CD4-positive, alpha-beta T cell treated with Interleukin-4 for 1 hour (primary cell): Measurements from ENCODE around the gene SPHK2.
"Not testable (repeated sequence)": the region's sequence is repeated elsewhere in the genome, so short reads cannot be mapped to it uniquely, and the experiment has no call there.

Experiments
- DNase-seq, 2 donors: peaks; one replicate each; pipeline ENCODE4 v3.0.0-alpha.2; 2020 to 2022

Gene SPHK2

DNA sequence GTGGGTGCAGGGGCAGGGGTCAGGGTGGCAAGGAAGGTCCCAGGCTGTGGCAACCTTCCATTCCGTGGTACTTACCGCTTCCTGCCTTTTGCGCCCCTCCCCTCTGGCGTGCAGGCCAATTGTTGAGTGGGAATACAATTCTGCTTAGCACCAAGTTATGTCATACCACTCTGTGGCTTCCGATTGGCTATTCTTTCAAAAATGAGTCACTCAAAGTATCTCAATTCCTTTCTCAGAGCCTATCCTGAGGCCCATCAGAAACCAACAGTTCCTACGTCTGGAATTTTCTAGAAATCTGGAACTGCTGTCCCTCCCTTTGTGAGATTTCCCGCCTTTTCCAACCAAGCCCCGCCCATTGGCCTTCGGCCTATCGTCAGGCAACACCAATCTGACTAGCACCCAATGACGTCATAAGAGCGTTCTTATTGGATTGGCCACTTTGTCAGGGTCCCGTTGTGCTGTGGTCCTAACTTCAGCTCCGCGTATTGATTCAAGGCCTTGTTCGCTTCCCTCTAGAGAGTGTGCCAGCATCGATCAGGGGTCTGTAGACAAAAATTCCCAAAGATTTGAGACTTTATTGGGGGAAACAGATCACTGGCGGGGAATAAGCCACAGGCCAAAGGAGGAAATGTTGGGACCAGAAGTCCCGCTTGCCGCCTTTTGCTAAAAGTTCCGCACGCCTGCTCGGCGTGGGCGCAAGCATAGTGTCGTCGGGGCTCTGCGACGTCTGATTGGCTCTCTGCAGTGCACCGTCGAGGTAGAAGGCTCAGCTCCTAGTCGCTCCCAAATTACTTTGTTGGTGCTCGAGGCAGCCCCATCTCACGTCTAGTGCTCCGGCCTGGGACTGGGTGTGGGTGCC is 41.8 kb downstream of the SPHK2 start:
- DNase-seq: peak; percentile 88 to 92

DNA sequence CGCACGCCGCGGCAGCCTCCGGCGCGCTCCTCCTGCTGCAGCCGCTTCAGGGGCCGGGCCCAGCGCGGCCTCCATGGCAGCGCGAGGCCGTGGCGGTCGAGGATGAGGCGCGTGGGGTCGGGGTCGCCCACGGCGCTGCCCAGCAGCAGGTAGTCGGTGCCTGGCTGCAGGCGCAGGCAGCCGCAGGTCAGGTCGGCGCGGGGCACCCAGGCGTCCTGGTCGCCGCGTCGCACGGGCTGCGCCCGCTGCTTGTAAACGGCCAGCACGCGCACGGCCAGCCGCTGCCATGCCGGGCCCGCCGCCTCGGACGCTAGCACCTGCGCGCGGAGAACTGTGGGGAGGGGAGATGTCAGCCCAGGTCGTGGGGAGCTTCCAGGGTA is 42.4 kb downstream of the SPHK2 start:
- no peak for DNase-seq

DNA sequence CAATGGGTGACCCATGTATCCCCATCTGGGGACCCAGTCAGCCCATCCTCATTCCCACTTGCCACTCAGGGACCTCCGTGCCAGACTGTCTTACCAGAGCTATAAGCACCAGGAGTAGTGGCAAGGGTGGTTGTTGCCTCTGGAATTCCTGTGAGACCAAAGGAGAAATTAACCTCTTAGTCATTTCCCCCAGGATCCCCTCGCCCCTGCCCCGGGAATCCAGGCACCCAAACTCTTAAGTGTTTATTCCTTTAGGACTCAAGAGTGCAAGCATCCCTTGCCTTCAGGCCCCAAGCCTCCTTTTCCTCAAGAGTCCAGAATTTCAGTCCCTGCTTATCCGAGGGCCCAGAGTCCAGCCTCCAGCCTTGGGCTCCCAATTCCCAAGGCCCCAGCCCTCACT is 44.4 kb downstream of the SPHK2 start:
- DNase-seq: no peak

DNA sequence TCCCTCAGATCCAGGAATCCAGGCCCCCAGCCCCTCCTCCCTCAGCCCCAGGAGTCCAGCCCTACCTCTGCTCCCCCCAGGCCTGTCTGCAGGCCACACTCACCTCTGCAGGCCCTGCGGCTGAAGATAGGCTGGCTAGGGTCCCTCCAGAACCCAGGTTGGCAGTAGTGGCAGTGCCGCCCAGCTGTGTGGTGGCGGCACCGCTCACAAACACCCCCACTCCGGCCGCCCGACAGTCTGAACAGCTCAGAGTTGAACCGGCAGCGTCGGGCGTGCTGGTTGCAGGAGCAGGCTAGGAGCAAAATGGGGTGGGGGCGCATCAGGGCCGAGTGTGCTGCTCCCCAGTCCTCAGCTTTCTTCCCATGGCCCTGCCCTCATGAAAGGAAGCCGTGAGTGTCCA is 45.2 kb downstream of the SPHK2 start:
- no peak for DNase-seq

DNA sequence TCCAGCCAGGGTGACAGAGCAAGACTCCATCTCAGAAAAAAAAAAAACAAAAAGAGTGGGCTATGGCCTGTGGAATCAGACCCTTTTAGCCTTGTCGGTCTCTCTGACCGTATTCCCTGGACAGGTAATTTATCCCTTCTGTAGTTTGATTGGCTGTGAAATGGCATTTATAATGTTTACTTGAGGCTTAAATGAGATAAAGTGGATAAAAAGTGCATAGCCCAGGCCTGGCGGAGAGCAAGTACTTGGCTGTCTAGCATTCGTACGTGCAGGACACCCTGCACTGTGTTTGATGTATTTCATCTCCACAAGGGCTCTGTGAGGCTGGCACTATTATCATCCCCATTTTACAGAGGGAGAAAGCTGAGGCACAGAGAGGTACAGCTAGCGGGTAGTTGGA is 46.5 kb downstream of the SPHK2 start:
- DNase-seq: no peak

DNA sequence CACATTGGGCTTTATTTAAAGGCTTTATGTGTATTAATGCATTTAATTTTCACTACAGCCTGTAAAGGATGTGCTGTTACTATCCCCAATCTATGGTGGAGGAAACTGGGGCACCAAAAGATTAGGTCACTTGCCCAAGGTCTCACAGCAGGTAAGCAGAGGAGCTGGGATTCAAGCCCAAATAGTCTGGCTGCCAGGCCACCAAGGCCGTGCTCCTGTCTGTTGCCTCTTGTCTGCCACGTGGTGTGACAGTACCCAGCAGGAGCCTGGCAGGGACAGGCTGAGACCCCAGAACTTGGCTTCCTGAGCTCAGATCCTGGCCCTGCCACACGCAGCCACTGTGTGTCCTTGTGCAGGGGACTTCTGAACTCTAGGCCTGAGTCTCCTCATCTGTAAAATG is 49.0 kb downstream of the SPHK2 start:
- no peak for DNase-seq

DNA sequence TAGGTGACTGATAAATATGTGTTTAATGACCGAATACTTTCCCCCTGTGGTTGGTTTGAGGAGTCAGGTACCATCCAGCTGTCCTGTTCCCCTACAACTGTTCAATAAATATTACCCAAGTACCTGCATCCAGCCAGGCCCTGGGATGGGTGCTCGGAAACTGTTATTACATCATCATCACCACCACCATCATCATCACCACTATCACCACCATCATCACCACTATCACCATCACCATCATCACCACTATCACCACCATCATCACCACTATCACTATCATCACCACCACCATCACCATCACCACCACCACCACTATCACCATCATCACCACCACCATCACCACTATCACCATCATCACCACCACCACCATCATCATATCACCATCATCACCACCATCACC is 49.5 kb downstream of the SPHK2 start:
- DNase-seq: no peak

DNA sequence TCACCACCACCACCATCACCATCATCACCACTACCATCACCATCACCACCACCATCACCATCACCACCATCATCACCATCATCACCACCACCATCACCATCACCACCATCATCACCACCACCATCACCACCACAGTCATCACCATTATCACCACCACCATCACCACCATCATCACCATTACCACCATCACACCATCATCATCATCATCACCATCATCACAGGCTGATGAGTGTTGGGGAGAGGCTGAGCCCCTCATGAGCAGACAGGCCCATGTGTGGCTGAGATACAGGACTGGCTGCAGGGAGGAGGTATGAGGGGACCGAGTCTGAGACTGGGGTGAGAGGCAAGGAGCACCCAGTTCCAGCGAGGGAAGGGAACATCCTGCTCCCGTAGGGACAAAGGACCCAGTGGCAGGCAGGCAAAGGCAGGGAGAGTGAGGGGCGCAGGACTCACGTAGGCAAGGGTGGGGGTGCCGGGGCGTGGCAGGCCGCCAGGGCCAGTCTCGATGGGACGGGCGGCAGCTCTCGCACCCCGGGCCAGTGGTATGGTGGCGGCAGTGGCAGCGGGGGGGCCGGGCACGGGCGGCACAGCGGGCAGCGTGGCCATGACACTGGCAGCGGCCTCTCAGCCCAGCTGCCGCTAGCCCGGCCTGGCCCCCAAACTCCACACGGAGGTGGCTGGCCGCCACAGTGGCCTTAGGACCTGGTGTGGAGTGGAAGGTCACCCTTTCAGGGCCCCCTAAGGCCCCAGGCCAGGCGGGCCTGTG is 50.8 kb downstream of the SPHK2 start:
- DNase-seq: no peak

DNA sequence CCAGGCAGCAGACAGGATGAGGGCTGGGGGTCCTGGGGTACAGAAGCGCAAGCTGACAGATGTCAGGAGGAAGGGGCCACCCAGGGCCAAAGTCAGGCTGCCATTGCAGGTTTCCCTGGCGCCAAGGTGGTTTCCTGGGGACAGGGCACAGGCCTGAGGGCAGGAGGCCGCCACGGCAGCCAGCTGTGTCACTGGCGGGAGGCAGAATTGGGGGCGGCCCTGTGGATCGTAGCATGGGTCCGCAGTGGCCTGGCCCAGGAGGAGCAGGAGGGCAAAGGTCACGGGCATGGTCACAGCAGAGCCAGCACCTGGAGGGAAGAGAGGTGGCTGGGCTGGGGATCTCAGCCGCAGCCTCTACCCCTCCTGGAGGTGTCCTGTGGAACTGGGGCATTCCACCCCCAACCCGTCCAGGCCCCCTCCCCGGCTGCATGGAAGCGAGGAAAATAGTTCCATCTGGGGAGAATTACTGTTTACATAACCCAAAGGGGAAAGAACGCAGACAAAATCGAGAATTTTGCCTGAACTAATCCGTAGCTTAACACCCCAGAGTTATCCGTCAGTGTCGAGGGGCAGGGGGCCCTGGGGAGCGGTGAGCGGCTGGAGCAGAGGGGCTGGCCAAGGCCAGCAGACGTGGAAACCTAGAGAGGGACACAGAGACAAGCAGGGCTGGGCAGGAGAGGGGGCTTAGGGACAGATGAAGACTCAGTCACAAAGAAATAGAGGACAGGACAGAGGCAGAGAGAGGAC is 51.6 kb downstream of the SPHK2 start:
- no peak for DNase-seq

DNA sequence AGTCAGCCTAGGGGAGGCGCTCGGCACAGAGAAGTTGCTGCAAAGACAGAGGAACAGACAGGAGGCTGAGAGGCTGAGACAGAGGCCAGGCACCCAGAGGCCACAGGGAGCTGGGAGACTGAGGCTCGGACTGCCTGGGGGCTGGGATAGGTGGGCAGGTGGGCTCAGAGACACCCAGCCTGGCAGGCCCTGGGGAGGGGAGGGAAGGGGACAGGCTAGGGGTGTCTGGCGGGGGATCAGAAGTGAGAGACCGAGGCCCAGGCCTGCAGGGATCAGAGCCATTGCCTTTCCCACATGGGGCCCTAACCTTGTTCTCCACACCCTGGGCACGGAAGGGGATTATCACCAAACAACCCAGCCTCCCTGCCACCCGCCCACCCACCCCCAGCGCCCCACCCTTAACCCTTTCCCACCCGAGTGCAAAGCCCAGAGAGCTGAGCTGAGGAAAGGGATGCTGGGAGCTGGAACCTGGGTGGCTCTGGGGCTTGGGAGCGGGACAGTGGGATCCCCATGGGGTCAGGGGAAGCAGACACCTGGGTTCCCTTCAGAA is 52.2 kb downstream of the SPHK2 start:
- DNase-seq: no peak

DNA sequence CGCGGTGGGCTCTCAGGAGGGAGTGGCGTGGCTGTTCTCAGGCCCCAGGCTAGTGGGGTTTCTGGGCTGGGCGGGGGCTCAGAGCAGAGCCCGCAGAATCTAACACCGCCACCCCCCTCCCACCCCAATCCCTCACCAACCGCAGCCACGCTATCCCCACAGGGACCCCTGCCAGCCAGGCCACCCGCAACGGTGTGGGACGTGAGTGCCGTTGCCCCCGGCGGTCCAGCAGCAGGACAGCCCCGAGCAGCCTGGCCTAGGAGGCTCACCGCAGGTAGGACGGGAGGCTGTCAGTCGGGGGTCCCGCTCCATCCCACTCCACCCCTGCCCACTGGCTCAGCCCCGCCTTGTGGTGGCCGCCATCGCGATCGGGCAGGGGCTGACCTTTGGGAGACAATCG is 53.7 kb downstream of the SPHK2 start, which contains the start of gene NTN5:
NTN5 (minus strand) TSS at position 24 of the 400 bp plus-strand sequence. CDS start 2,031 bp downstream, outside the sequence.
- no peak for DNase-seq

DNA sequence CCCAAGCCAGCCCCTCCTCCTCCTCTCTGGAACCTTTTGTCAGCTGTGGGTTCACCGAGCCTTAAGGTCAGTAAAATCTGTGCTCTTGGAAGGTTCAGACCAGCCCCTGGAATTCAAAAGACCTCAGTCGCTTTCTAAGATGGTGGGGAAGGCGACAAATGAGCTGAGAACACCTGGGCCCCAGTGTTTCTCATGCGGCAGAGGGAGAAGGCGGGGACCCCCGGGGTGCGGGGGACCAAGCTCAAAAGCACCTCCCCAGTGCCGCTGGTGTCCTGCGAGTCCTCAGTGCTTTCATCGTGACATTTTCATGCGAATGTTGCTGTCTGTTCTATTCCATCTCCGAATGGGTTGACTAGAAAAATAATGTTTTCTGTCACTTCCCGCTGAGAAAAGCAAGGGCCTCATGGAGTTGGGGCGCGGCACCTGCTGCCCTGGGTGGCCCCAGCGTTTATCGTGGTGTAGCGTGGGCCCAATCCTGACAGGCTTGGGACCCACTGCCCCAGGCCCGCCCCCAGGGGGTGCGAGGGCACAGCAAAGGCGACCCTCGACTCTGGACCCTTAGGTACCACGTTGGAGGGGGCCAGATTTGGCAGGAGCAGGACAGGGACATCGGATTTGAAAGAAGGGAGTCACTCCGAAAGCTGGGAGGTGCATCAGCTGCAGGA is 54.3 kb downstream of the SPHK2 start:
- DNase-seq: no peak

DNA sequence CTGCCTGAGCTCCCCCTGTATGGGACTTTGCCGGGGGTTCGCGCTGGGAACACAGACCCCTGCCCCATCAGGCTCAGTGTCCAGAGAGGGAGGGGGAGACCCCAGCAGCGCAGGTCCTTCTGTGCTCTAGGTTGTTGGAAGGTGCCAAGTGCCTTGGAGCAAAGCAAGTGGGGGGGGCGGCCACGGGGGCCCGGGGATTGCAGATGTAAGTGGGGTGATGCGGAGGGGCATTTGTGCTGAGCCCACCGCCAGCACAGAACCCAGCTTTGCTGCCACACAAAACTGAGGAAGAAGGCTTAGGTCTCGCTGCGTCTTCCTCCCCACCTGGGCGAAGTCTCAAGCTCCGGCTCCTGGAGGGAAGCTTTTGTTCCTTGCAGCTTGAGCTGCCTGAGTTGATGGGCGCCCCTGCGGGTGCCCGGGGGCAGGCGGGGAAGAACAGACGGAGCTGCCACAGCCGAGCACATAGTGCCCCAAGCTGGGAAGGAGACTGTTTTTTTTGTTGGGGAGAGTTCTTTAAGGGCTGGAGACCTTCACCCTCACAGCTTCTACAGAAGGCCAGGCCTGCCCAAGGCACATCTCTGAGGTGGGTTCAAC is 55.0 kb downstream of the SPHK2 start:
- no peak for DNase-seq

DNA sequence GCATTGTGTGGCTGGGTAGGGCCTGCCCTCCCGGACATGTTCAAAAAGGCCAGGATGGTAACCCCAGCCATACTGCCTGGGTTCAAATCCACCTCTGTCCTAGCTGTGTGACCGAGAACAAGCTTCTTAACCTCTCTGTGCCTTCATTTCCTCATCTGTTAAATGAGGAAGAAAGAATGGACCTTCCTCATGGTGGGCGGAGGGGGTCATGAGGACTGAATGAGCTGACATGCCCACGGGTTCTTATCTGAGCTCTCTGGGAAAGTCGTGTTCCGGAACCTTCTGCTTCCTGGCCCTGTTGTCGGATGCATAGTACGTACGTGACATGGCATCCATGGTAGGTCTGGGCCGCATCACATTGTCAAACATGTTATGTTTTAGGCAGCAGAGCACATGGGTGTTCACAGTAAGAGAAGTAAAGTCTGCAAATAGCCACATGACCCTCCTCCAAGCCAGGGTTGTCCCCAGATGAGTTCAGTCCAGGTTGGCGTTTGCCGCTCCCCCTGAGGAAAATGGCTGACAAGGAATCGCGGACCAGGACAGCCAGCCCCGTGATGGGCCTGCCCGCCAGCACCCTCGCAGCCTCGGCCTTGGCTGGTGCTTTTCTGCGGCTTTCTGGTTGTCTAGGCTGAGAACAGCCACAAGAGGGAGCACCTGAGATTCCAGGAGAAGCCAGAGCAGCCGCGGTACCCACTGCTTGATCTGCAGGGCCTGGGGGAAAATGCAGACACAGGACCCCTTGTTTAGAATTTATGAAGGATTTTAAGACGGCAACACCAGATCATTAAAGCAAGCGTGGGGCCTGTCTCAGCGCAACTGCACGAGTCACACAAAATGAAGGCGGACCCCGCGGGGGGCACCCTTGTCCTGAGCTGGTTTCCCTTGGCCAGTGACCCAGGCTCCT is 55.9 kb downstream of the SPHK2 start:
- DNase-seq: peak; percentile 82 to 84

DNA sequence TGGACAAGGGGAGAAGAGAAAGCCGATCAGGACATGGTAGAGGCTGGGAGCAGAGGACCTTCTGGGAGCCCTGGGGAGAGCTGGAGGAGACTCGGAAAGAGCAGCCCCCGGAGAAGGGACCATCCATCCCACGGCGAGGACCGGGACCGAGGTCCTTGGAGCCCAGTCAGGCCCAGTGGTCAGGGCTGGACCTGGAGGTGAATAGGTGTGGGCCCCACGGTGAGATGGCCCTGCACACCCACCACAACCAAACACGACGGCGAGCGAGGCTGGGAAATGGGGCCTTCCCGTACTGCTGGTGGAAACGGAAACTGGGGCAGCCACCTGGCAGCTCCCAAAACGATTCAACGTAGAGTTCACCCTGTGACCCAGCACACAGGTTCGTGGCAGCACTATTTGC is 57.2 kb downstream of the SPHK2 start:
- DNase-seq: no peak

DNA sequence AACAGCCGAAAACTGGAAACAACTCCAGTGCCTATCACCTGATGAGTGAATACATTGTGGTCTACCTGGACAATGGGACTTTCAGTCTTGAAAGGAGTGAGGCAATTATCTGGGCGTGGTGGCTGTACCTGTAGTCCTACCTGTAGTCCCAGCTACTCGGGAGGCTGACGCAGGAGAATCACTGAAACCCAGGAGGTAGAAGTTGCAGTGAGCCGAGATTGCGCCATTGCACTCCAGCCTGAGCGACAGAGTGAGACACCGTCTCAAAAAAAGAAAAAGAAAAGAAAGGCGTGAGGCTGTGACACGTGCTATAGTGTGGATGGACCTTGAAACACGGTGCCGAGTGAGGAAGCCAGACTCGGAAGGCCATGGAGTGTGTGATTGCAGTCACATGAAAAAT is 57.6 kb downstream of the SPHK2 start:
- DNase-seq: no peak

DNA sequence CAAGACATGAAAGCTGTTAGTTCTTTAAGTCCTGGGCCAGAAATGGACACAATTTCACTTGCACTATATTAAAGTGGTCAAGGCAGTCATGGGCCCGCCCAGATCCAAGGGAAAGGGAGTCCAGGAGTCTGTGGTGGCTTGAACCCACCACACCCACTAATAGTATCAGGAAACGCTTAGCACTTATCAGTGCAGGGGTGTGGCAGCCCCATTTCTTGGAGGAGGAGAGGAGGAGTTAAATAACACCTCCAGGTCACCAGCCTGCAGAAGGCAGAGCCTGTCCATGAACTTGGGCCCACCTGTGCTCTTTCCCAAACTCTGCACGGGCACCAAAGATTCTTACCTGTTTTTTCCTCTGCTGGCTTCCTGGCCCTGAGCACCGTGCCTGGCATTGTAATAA is 58.9 kb downstream of the SPHK2 start:
- DNase-seq: no peak

DNA sequence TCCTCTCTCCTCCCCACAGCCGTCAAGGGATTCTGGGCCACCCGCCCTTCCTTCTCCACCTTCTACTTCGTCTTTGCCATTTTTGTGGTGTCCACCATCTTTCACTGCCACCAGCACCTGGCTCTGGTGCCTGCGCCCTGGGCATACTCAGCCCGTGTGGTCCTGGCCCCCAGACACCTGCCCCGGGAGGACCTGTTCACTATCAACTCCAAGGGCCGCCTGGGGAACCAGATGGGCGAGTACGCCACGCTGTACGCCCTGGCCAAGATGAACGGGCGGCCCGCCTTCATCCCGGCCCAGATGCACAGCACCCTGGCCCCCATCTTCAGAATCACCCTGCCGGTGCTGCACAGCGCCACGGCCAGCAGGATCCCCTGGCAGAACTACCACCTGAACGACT is 60.7 kb downstream of the SPHK2 start:
- DNase-seq: not testable (repeated sequence)
